Panc1 (cell line): Measurements from ENCODE around the gene NT5C1B. TPM values are rescaled to one million over a fixed set of nuclear protein-coding genes. Genes with fewer than 3 reads are reported as not detected.

Experiments used
- ATAC-seq: fragments of 200-7000 bp; cut with Tn5 transposase; 2 replicates; pipeline ENCODE4 v1.9.1; 2020; ENCODE audit warnings: mild to moderate bottlenecking, moderate library complexity
- BruUV-seq: library from RNA; stranded (reverse); fragments of 400-500 nt; replicated peaks from 2 replicates; lab custom pipeline; 2021; lab: Mats Ljungman, UMichigan
- CTCF ChIA-PET: fragments of 300-600 bp; sonication (Branson Sonifier 250); formaldehyde crosslinking; loops from one replicate; lab custom pipeline; 2022; ENCODE audit warnings: antibody characterized with exemption; lab: Charles Lee
- POLR2A ChIA-PET: fragments of 300-600 bp; sonication (Branson Sonifier 250); formaldehyde crosslinking; loops from one replicate; lab custom pipeline; 2022; ENCODE audit warnings: antibody characterized with exemption; lab: Charles Lee
- DNase-seq: peaks from one replicate; pipeline ENCODE4 v3.0.0-alpha.2; 2010; ENCODE audit warnings: low read depth, low spot score
- H3K27ac ChIP-seq: 2 replicates; pipeline ENCODE4 v1.5.1; 2011; ENCODE audit warnings: mild to moderate bottlenecking, low read length, inconsistent platforms
- H3K27me3 ChIP-seq: fragments of 200-500 bp; sonication (Bioruptor generic); 2 replicates; pipeline ENCODE4 v1.6.0; 2014; ENCODE audit warnings: low read length, inconsistent platforms; ENCODE audit not compliant: control insufficient read depth, insufficient read depth
- H3K36me3 ChIP-seq: fragments of 200-500 bp; sonication (Bioruptor generic); 2 replicates; pipeline ENCODE4 v1.5.1; 2014; ENCODE audit warnings: inconsistent platforms, mild to moderate bottlenecking, low read length, moderate library complexity; ENCODE audit not compliant: control insufficient read depth, insufficient read depth
- H3K4me1 ChIP-seq: 2 replicates; pipeline ENCODE4 v1.5.1; 2011; ENCODE audit warnings: inconsistent platforms, mild to moderate bottlenecking, low read length, moderate library complexity; ENCODE audit not compliant: control insufficient read depth, insufficient read depth
- H3K4me3 ChIP-seq, 2 experiments: 2 replicates each; pipeline ENCODE4 v1.5.1; 2011 to 2012; ENCODE audit warnings: low read depth in 2 of 2, low read length in 2 of 2, mild to moderate bottlenecking in 2 of 2, inconsistent platforms in 1 of 2, moderate library complexity in 1 of 2
- H3K9me3 ChIP-seq: fragments of 200-500 bp; sonication (Bioruptor generic); 2 replicates; pipeline ENCODE4 v1.5.1; 2014; ENCODE audit warnings: low read depth, mild to moderate bottlenecking, inconsistent platforms, low read length, moderate library complexity; ENCODE audit not compliant: control insufficient read depth, insufficient read depth
- CTCF ChIP-seq: fragments of 450-650 bp; IDR thresholded peaks from 2 replicates; pipeline ENCODE4 v1.5.1; 2017; ENCODE audit warnings: mild to moderate bottlenecking
- POLR2AphosphoS5 ChIP-seq: IDR thresholded peaks from 2 replicates; pipeline ENCODE4 v1.6.1; 2012; ENCODE audit warnings: mild to moderate bottlenecking, low read depth, low read length, moderate library complexity
- REST ChIP-seq, 2 experiments: IDR thresholded peaks; 2 replicates each; pipeline ENCODE4 v1.6.1; 2011 to 2012; ENCODE audit warnings: low read depth in 2 of 2, control low read depth in 1 of 2, low read length in 1 of 2, mild to moderate bottlenecking in 1 of 2, moderate library complexity in 1 of 2; ENCODE audit not compliant: insufficient read depth in 1 of 2
- SIN3A ChIP-seq: IDR thresholded peaks from 2 replicates; pipeline ENCODE4 v1.6.1; 2012; ENCODE audit warnings: low read depth, mild to moderate bottlenecking, low read length, moderate library complexity, borderline replicate concordance; ENCODE audit not compliant: insufficient read depth
- TCF7L2 ChIP-seq: IDR thresholded peaks from 2 replicates; pipeline ENCODE4 v1.6.1; 2011; ENCODE audit warnings: mild to moderate bottlenecking, low read depth, low read length, inconsistent platforms
- in situ Hi-C: cut with HindIII; loops from 2 replicates; pipeline ENCODE4 v1.10.0; 2016; ENCODE audit warnings: low sequenced_read_pairs, low pct_unique_long_range_greater_than_20kb
- intact Hi-C: fragments of 100-400 bp; cut with micrococcal nuclease; formaldehyde crosslinking; loops from one replicate; pipeline ENCODE4 v1.10.0; 2022; ENCODE audit not compliant: unreplicated experiment
- total RNA-seq: library from RNA; stranded (reverse); gene quantifications from one replicate; pipeline ENCODE4 v1.2.1, GENCODE V29; 2021; ENCODE audit not compliant: unreplicated experiment

Gene NT5C1B
- total RNA-seq, 1 experiment from 2014 or later = not detected

- intact Hi-C loops (no loop called here), in situ Hi-C loops (no loop called here)
- BruUV-seq = no TSS peak
- Histone ChIP-seq H3K27ac (no peak overlapping the region), H3K9me3 (no peaks in the 10 kb centered on the region), H3K36me3 (no peaks in the 10 kb centered on the region), H3K4me3 (no peak overlapping the region), H3K27me3 (no peaks in the 10 kb centered on the region), H3K4me1 (no peaks in the 10 kb centered on the region)
- no peak for DNase-seq
- ChIA-PET CTCF (no interaction called here), POLR2A (no interaction called here)
- no peak for TF ChIP-seq SIN3A
- no peak for ATAC-seq
Observed at GRCh38 chr2:18623782-18624181, 34.4 kb upstream of the NT5C1B start.

GRCh38 chr2:18620867-18621632 is 31.7 kb upstream of the NT5C1B start:
- no peak overlapping the region for H3K27ac ChIP-seq
- no peaks in the 10 kb centered on the region for H3K36me3 ChIP-seq
- no peaks in the 10 kb centered on the region for H3K9me3 ChIP-seq
- ChIA-PET POLR2A (no interaction called here), CTCF (no interaction called here)
- no peak overlapping the region for H3K4me3 ChIP-seq
- H3K4me1 ChIP-seq = no peaks in the 10 kb centered on the region
- no peak for TF ChIP-seq TCF7L2
- no peak for TF ChIP-seq REST (IDR thresholded peaks at IDR 0.05; ENCODE audit: insufficient read depth in 1 of 2, low read depth in 2 of 2, low read length in 1 of 2)
- TF ChIP-seq CTCF = no peak
- no peaks in the 10 kb centered on the region for H3K27me3 ChIP-seq
- intact Hi-C loops = no loop called here
- no TSS peak for BruUV-seq
- DNase-seq (no peak), ATAC-seq (no peak)
- in situ Hi-C loops = no loop called here

GRCh38 chr2:18619091-18619490 is 29.7 kb upstream of the NT5C1B start:
- ChIA-PET CTCF (no interaction called here), POLR2A (no interaction called here)
- no peak for TF ChIP-seq TCF7L2
- no peak for TF ChIP-seq CTCF
- no peak for TF ChIP-seq SIN3A
- TF ChIP-seq REST (IDR thresholded peaks at IDR 0.05; ENCODE audit: insufficient read depth in 1 of 2, low read depth in 2 of 2, low read length in 1 of 2) = no peak
- TF ChIP-seq POLR2AphosphoS5 = no peak
- no peak overlapping the region for H3K4me3 ChIP-seq
- H3K36me3 ChIP-seq = no peaks in the 10 kb centered on the region
- H3K9me3 ChIP-seq = no peaks in the 10 kb centered on the region
- no peak for ATAC-seq
- DNase-seq = no peak
- no peaks in the 10 kb centered on the region for H3K4me1 ChIP-seq
- BruUV-seq = no TSS peak
- intact Hi-C loops = no loop called here
- in situ Hi-C loops = no loop called here
- no peaks in the 10 kb centered on the region for H3K27me3 ChIP-seq
- H3K27ac ChIP-seq = no peak overlapping the region
